Type B pancreatic cell (in vitro differentiated cells): ENCODE results near the gene BAZ2A. TPM values are rescaled to one million over a fixed set of nuclear protein-coding genes. Genes with fewer than 3 reads are reported as not detected.

ENCODE experiments used
- DNase-seq: peaks from one replicate; pipeline ENCODE4 v3.0.0; 2021; ENCODE audit warnings: mixed read lengths; ENCODE audit not compliant: unreplicated experiment; ENCODE audit errors: extremely low spot score
- H3K27ac Mint-ChIP-seq: 2 replicates; pipeline ENCODE4 v1.8.0; 2021; ENCODE audit warnings: mild to moderate bottlenecking, mixed read lengths
- H3K27me3 Mint-ChIP-seq: 2 replicates; pipeline ENCODE4 v1.8.0; 2021; ENCODE audit warnings: mixed read lengths
- H3K36me3 Mint-ChIP-seq: 2 replicates; pipeline ENCODE4 v1.8.0; 2021; ENCODE audit warnings: mixed read lengths
- H3K4me1 Mint-ChIP-seq: one replicate; pipeline ENCODE4 v1.8.0; 2021; ENCODE audit warnings: mixed read lengths; ENCODE audit not compliant: unreplicated experiment
- H3K4me3 Mint-ChIP-seq: 2 replicates; pipeline ENCODE4 v1.8.0; 2021; ENCODE audit warnings: mild to moderate bottlenecking, mixed read lengths
- H3K9me3 Mint-ChIP-seq: 2 replicates; pipeline ENCODE4 v1.8.0; 2021; ENCODE audit warnings: mixed read lengths
- CTCF ChIP-seq: fragments of 200-600 bp; sonication (generic); conservative IDR thresholded peaks from 2 replicates; pipeline ENCODE4 v1.5.0; 2021; ENCODE audit warnings: antibody characterized with exemption, mild to moderate bottlenecking
- total RNA-seq: library from RNA; stranded (reverse); gene quantifications from 2 replicates; pipeline ENCODE4 v1.2.1, GENCODE V29; 2021; ENCODE audit warnings: low replicate concordance

The BAZ2A gene
- total RNA-seq, 1 donor from 2014 or later = 108 TPM

- no peak for DNase-seq
- H3K9me3 Mint-ChIP-seq = no peaks in the 10 kb centered on the region
- no peak overlapping the region for H3K4me3 Mint-ChIP-seq
- no peaks in the 10 kb centered on the region for H3K27me3 Mint-ChIP-seq
- H3K4me1 Mint-ChIP-seq = no peaks in the 10 kb centered on the region
- TF ChIP-seq CTCF = no peak
- H3K27ac Mint-ChIP-seq = no peak overlapping the region
- H3K36me3 Mint-ChIP-seq = no peaks in the 10 kb centered on the region
Measured at GRCh38 chr12:56574210-56574609, 55.9 kb downstream of the BAZ2A start.

DNA sequence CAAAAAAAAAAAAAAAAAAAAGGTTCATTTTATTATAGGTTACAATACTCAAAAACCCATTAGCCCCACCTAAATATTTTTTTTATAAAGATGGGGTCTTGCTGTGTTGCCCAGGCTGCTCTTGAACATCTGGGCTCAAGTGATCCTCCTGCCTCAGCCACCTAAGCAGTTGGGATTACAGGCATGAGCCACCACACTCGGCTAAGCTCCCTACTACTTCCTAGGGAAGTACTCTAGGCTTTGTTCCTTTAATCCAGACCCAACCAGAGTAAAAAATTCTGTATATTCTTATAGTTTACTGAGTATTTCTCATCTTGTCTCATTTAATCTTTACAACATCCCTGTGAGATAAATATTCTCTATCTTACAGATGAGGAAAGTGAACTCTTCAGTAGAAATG is 57.8 kb downstream of the BAZ2A start:
- no peaks in the 10 kb centered on the region for H3K4me1 Mint-ChIP-seq
- TF ChIP-seq CTCF = no peak
- H3K27ac Mint-ChIP-seq = no peak overlapping the region
- H3K36me3 Mint-ChIP-seq = no peaks in the 10 kb centered on the region
- no peaks in the 10 kb centered on the region for H3K27me3 Mint-ChIP-seq
- H3K4me3 Mint-ChIP-seq = no peak overlapping the region
- H3K9me3 Mint-ChIP-seq = no peaks in the 10 kb centered on the region
- no peak for DNase-seq

GRCh38 chr12:56571121-56571520 is 59.0 kb downstream of the BAZ2A start:
- Mint-ChIP-seq H3K9me3 (no peaks in the 10 kb centered on the region), H3K4me3 (no peak overlapping the region), H3K27me3 (no peaks in the 10 kb centered on the region), H3K4me1 (no peaks in the 10 kb centered on the region), H3K27ac (peak overlapping the region; percentile 83), H3K36me3 (no peaks in the 10 kb centered on the region)
- no peak for TF ChIP-seq CTCF
- no peak for DNase-seq

DNA sequence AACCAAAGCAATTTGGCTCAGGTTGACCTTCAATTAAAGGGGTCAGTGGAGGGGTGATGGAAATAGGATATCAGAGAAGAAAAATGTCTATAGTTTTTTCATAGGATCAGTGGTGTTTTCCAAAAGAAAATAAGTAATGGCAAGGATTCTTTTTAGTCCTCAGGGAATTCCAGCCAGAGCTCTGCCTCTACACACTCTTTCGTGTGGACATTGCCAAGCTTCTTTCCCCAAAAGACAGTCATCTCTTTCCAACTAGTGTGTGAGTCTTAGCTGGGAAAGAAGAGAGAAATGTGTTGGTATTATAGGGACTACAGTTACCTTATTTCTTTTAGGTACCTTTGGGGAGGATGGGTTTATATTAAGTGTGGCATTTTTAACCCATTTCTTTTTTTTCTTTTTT is 62.0 kb downstream of the BAZ2A start:
- Mint-ChIP-seq H3K27me3 (no peaks in the 10 kb centered on the region), H3K36me3 (no peaks in the 10 kb centered on the region), H3K4me3 (no peak overlapping the region), H3K4me1 (peaks cover 8% of the 10 kb centered on the region), H3K27ac (no peak overlapping the region), H3K9me3 (no peaks in the 10 kb centered on the region)
- TF ChIP-seq CTCF = no peak
- DNase-seq = no peak

GRCh38 chr12:56565510-56566101 is 64.5 kb downstream of the BAZ2A start:
- Mint-ChIP-seq H3K9me3 (no peaks in the 10 kb centered on the region), H3K4me3 (no peak overlapping the region)
- TF ChIP-seq CTCF = no peak

DNA sequence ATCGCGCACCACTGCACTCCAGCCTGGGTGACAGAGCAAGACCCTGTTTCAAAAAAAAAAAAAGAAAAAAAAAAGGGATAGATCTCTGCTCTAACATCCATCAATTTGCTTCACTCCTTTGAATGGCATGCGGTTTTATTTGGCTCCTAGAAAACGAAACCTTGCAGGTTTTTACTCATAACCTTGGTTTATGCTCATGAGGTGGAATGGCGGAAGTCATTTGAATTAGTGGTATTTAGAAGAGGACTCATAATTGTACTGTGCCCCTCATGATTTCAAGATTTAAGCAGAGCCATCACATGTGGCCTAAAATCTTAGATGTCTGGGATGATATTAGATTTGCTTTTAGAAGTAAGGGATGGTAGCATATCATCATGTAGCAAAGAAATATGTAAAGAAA is 79.1 kb downstream of the BAZ2A start:
- Mint-ChIP-seq H3K4me3 (no peak overlapping the region), H3K27me3 (no peaks in the 10 kb centered on the region), H3K27ac (no peak overlapping the region), H3K9me3 (no peaks in the 10 kb centered on the region), H3K36me3 (peaks cover 7% of the 10 kb centered on the region), H3K4me1 (no peaks in the 10 kb centered on the region)
- DNase-seq = no peak
- no peak for TF ChIP-seq CTCF

More at GRCh38 chr12:56565510-56566101, 64.5 kb downstream of the BAZ2A start:
- Mint-ChIP-seq H3K27me3 (no peaks in the 10 kb centered on the region), H3K27ac (no peak overlapping the region), H3K4me1 (peaks cover 8% of the 10 kb centered on the region), H3K36me3 (no peaks in the 10 kb centered on the region)
- DNase-seq = no peak
